K562 (cell line): Measurements from ENCODE around the gene C2orf92. TPM values are rescaled to one million over a fixed set of nuclear protein-coding genes. Genes with fewer than 3 reads are reported as not detected.

Experiments used
- ATAC-seq: fragments of 200-7000 bp; cut with Tn5 transposase; 3 replicates; pipeline ENCODE4 v1.9.1; 2020; ENCODE audit warnings: moderate library complexity
- BruUV-seq: library from RNA; stranded (reverse); fragments of 400-500 nt; replicated peaks from 2 replicates; lab custom pipeline; 2021; lab: Mats Ljungman, UMichigan
- CTCF ChIA-PET: fragments of 300-600 bp; formaldehyde crosslinking; extraction: SDS; loops from one replicate; lab custom pipeline; 2021; ENCODE audit warnings: low intra/inter-chr PET ratio; lab: Yijun Ruan, JAX
- POLR2A ChIA-PET: fragments of 300-600, 350-650 bp; sonication (Branson Sonifier 250); formaldehyde crosslinking; extraction: SDS; loops from one replicate; lab custom pipeline; 2021; ENCODE audit warnings: antibody characterized with exemption, inconsistent platforms; lab: Yijun Ruan, JAX
- DNase-seq, 4 experiments: peaks; one replicate each; pipeline versions ENCODE4 v3.0.0 to v3.0.0-alpha.2; 2011 to 2018; ENCODE audit warnings: low spot score in 3 of 4, mixed read lengths in 3 of 4; ENCODE audit errors: extremely low read depth in 1 of 4
- FAIRE-seq: peaks from 2 replicates; lab custom pipeline; 2011; peaks lifted over from hg19 to GRCh38; lab: Jason Lieb, UNC
- H2AFZ ChIP-seq: 2 replicates; pipeline ENCODE4 v1.6.0; 2011; ENCODE audit warnings: low read depth, low read length, control low read depth, inconsistent platforms
- H3K27ac ChIP-seq: fragments of 200-600 bp; 3 replicates; pipeline ENCODE4 v1.8.0; 2011; ENCODE audit warnings: low read depth, mild to moderate bottlenecking, control low read depth, inconsistent platforms, low read length, moderate library complexity, mixed read lengths; ENCODE audit errors: extremely low read depth
- H3K27me3 ChIP-seq, 2 experiments: fragments of 300-600 bp in 1 of 2; 2 replicates in 1 of 2; 3 replicates in 1 of 2; pipeline versions ENCODE4 v1.6.0 to v1.8.0; 2011; ENCODE audit warnings: inconsistent platforms in 2 of 2, low read length in 2 of 2, mild to moderate bottlenecking in 1 of 2, mixed read lengths in 1 of 2, moderate library complexity in 1 of 2; ENCODE audit not compliant: control insufficient read depth in 2 of 2, insufficient read depth in 2 of 2
- H3K36me3 ChIP-seq: fragments of 300-600 bp; 3 replicates; pipeline ENCODE4 v1.8.0; 2011; ENCODE audit warnings: mild to moderate bottlenecking, low read length, inconsistent platforms; ENCODE audit not compliant: control insufficient read depth, insufficient read depth
- H3K4me1 ChIP-seq, 2 experiments: fragments of 200-600 bp in 1 of 2; replicated peaks in 1 of 2; 2 replicates in 1 of 2; 3 replicates in 1 of 2; pipeline versions ENCODE4 v1.5.1 to v1.8.0; 2011; ENCODE audit warnings: inconsistent platforms in 2 of 2, low read length in 2 of 2, mild to moderate bottlenecking in 1 of 2, mixed read lengths in 1 of 2, moderate library complexity in 1 of 2; ENCODE audit not compliant: control insufficient read depth in 2 of 2, insufficient read depth in 2 of 2
- H3K4me2 ChIP-seq: 2 replicates; pipeline ENCODE4 v1.6.1; 2011; ENCODE audit warnings: low read length, control low read depth, inconsistent platforms, mixed read lengths; ENCODE audit not compliant: insufficient read depth
- H3K4me3 ChIP-seq: fragments of 200-600 bp; sonication (generic), shearing (Covaris generic); 2 replicates; pipeline ENCODE4 v1.5.1; 2016; ENCODE audit warnings: control low read depth, inconsistent platforms
- H3K79me2 ChIP-seq: fragments of 200-600 bp; 3 replicates; pipeline ENCODE4 v1.8.0; 2011; ENCODE audit warnings: low read length, inconsistent platforms; ENCODE audit not compliant: control insufficient read depth, insufficient read depth
- H3K9ac ChIP-seq, 2 experiments: 2 replicates each; pipeline versions ENCODE4 v1.6.0 to v1.6.1; 2011; ENCODE audit warnings: low read depth in 2 of 2, low read length in 2 of 2, control low read depth in 1 of 2, inconsistent platforms in 1 of 2, mild to moderate bottlenecking in 1 of 2, mixed read lengths in 1 of 2; ENCODE audit not compliant: insufficient read depth in 1 of 2
- H3K9me1 ChIP-seq: one replicate; pipeline ENCODE4 v1.6.0; 2011; ENCODE audit warnings: inconsistent platforms, mild to moderate bottlenecking, low read length, moderate library complexity; ENCODE audit not compliant: control insufficient read depth, insufficient read depth
- H3K9me3 ChIP-seq: replicated peaks from 2 replicates; pipeline ENCODE4 v1.5.1; 2011; ENCODE audit warnings: low read depth, low read length, inconsistent platforms; ENCODE audit not compliant: control insufficient read depth, insufficient read depth
- H4K20me1 ChIP-seq: replicated peaks from 2 replicates; pipeline ENCODE4 v1.6.1; 2011; ENCODE audit warnings: low read length, inconsistent platforms, mixed read lengths; ENCODE audit not compliant: control insufficient read depth, insufficient read depth
- FIP1L1 ChIP-seq: fragments of 200-400 bp; formaldehyde crosslinking; IDR thresholded peaks from 2 replicates; pipeline ENCODE4 v1.6.1; 2018; ENCODE audit warnings: mild to moderate bottlenecking, low read depth, low read length; ENCODE audit not compliant: poor library complexity, severe bottlenecking
- FOXP4 ChIP-seq: sonication (generic); formaldehyde crosslinking; IDR thresholded peaks from 2 replicates; pipeline ENCODE4 v1.8.0; 2022; ENCODE audit warnings: mild to moderate bottlenecking, missing genetic modification reagents, borderline replicate concordance
- POLR3A ChIP-seq: IDR thresholded peaks from 2 replicates; pipeline ENCODE4 v1.6.1; 2011; ENCODE audit warnings: borderline replicate concordance, mild to moderate bottlenecking, moderate library complexity; ENCODE audit not compliant: insufficient read length, insufficient read depth; ENCODE audit errors: extremely low read depth
- SIN3A ChIP-seq, 2 experiments: fragments of 150-350 bp in 1 of 2; IDR thresholded peaks; 2 replicates each; pipeline ENCODE4 v1.6.1; 2011 to 2016; ENCODE audit warnings: borderline replicate concordance in 2 of 2, low read depth in 2 of 2, low read length in 2 of 2, mild to moderate bottlenecking in 2 of 2, moderate library complexity in 2 of 2; ENCODE audit not compliant: control insufficient read depth in 1 of 2
- WGBS: fragments of 100-300 bp; shearing (Covaris generic); methylation state at CpG from one replicate; pipeline ENCODE4 v1.1.6; 2016; ENCODE audit warnings: low coverage, mixed read lengths; ENCODE audit not compliant: insufficient coverage; ENCODE audit errors: missing lambda C conversion rate; 5-methylcytosine and 5-hydroxymethylcytosine counted together
- in situ Hi-C: fragments of 300-500 bp; cut with MboI; formaldehyde crosslinking; loops from 4 replicates; pipeline ENCODE4 v1.15.0; 2018; ENCODE audit warnings: inconsistent platforms, mixed read lengths
- intact Hi-C: fragments of 100-400 bp; cut with micrococcal nuclease; formaldehyde crosslinking; loops from 2 replicates; pipeline ENCODE4 v1.14.2; 2022
- polyA plus RNA-seq, 8 experiments: library from polyadenylated mRNA; depleted of rRNA in 4 of 8; stranded (reverse) in 5 of 8; unstranded in 3 of 8; fragments of >200 nt; fragmentation: Nextera tagmentation in 2 of 8; fragmentation: Illumina TruSeq in 1 of 8; extraction: Ambion mirVana in 2 of 8; extraction: Trizol in 1 of 8; gene quantifications; 2 replicates each; pipeline versions ENCODE4 v1.2.1 to v1.2.3, GENCODE V29; 2011 to 2014; ENCODE audit warnings: inconsistent platforms in 1 of 8, missing spikeins in 1 of 8
- total RNA-seq, 7 experiments: library from RNA; depleted of rRNA in 6 of 7; stranded (reverse); fragments of >200 nt in 6 of 7; fragmentation: Illumina TruSeq in 2 of 7; extraction: Trizol in 2 of 7; gene quantifications; 2 replicates each; pipeline versions ENCODE4 v1.2.1 to v1.2.3, GENCODE V29; 2011 to 2021; ENCODE audit warnings: low replicate concordance in 1 of 7
- TF ChIP-seq, protein P1 (sequence below), 2 experiments: IDR thresholded peaks in 1 of 2; conservative IDR thresholded peaks in 1 of 2; 2 replicates each; pipeline ENCODE4 v1.6.1; 2016; ENCODE audit warnings: low read depth in 2 of 2, mild to moderate bottlenecking in 1 of 2, missing compliant biosample characterization in 1 of 2, missing genetic modification characterization in 1 of 2, moderate library complexity in 1 of 2

The C2orf92 gene
- total and polyA plus RNA-seq, 9 of the 15 experiments (the other 6 are each of a cell fraction or from before 2014, with no cell fraction given): 0.65 to 6.8 (median 3.6) TPM

DNA sequence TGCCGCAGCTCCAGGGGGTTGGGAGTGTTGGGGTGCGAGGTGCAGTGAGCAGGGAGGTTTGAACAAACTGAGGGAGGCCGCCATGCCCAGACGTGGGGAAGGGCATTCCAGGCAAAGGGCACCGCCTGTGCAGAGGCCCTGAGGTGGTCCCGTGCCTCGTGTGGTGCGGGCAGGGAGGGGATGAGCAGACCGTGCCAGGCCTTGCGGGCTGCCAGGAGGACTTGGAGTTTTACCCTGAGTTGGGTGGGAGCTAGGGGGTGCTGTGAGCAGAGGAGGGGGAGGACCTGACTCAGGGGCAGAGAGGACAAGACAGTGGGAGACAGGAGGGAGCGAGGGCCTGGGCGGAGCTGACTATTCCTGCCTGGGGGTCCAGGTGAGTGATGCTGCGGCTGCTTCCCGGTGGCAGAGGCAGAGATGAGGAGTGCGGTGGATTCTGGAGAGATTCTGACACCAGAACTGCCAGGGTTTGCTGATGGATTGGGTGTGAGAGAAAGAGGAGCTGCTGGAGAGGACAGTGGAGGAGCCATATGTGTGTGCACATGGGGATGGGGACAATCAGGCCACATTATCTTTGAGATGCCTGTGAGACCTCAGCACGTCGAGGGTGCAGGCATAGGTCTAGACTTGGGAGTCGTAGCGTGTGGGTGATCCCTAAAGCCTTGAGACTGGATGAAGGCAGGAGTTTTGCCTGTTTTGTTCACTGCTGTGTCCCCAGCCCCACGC, 67.3 kb downstream of the C2orf92 start:
- Histone ChIP-seq H3K9me1 (no peaks in the 10 kb centered on the region), H3K4me3 (no peak overlapping the region), H3K27ac (no peak overlapping the region), H3K79me2 (no peaks in the 10 kb centered on the region), H4K20me1 (no peaks in the 10 kb centered on the region), H3K27me3 (peaks cover 11 to 67% of the 10 kb centered on the region in 2 experiments; a peak in 3 of 5 replicates), H3K4me2 (no peak overlapping the region), H2AFZ (no peak overlapping the region), H3K9me3 (no peaks in the 10 kb centered on the region), H3K4me1 (peaks cover 10 to 37% of the 10 kb centered on the region in 2 experiments; a peak in 4 of 5 replicates), H3K9ac (no peak overlapping the region), H3K36me3 (no peaks in the 10 kb centered on the region)
- CTCF ChIA-PET: no interaction called here
- POLR2A ChIA-PET: no interaction called here
- BruUV-seq: no TSS peak
- FAIRE-seq (no peak), DNase-seq (no peak), ATAC-seq (no peak)
- in situ Hi-C loops: no loop called here
- intact Hi-C loops: no loop called here
- 6% methylated on average over 20 of the region's 20 CpGs for WGBS
- TF ChIP-seq SIN3A (IDR thresholded peaks at IDR 0.05; ENCODE audit: borderline replicate concordance in 2 of 2, control insufficient read depth in 1 of 2, low read depth in 2 of 2, low read length in 2 of 2) (no peak), POLR3A (no peak), FIP1L1 (no peak), FOXP4 (CRISPR knock-in tag) (no peak)
- TF ChIP-seq, protein P1, sequence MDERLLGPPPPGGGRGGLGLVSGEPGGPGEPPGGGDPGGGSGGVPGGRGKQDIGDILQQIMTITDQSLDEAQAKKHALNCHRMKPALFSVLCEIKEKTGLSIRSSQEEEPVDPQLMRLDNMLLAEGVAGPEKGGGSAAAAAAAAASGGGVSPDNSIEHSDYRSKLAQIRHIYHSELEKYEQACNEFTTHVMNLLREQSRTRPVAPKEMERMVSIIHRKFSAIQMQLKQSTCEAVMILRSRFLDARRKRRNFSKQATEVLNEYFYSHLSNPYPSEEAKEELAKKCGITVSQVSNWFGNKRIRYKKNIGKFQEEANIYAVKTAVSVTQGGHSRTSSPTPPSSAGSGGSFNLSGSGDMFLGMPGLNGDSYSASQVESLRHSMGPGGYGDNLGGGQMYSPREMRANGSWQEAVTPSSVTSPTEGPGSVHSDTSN (CRISPR knock-in tag; IDR thresholded peaks at IDR 0.05; ENCODE audit: low read depth): no peak
- TF ChIP-seq, protein P1 (tag; conservative IDR thresholded peaks at IDR 0.05; ENCODE audit: low read depth): no peak
